GM18868 (cell line): ENCODE data around the gene ADH6.
"Not testable (repeated sequence)": the region's sequence is repeated elsewhere in the genome, so short reads cannot be mapped to it uniquely, and the experiment has no call there.

Experiments used
- ATAC-seq: cut with Tn5 transposase; IDR thresholded peaks from one replicate; pipeline ENCODE4 v1.9.1; 2021; ENCODE audit warnings: mild to moderate bottlenecking, moderate library complexity; ENCODE audit not compliant: unreplicated experiment

ADH6 gene

GRCh38 chr4:99219072-99219471 lies at the start of gene ADH6:
ADH6 (minus strand) TSS chr4:99219246; CDS start chr4:99219152, 94 bp downstream.
- ATAC-seq, result no peak

- ATAC-seq, result no peak
Observed at GRCh38 chr4:99264927-99265326, 45.9 kb upstream of the ADH6 start.

DNA sequence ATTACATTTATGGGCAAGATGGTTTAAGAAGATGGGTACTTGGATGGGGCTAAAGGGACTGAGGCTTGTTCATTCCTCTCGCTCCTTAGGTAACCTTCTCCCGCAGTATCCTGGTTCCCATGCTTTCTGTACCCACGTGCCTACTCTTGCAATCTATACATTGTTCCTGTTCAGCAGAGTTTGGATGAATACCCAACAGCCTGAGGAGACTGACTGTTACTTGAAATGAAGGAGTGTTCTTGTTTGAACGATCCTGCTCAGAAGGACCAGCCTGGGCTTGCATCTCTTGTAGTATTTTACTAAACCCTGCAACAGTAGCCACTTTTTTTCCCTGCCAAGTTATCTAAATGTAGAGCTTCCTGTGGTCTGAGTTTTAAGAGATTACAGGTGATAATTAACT lies 33.7 kb upstream of the ADH6 start:
- no peak for ATAC-seq

GRCh38 chr4:99248714-99249113 lies 29.7 kb upstream of the ADH6 start:
- no peak for ATAC-seq

GRCh38 chr4:99235955-99236354 lies 16.9 kb upstream of the ADH6 start:
- ATAC-seq, result no peak

DNA sequence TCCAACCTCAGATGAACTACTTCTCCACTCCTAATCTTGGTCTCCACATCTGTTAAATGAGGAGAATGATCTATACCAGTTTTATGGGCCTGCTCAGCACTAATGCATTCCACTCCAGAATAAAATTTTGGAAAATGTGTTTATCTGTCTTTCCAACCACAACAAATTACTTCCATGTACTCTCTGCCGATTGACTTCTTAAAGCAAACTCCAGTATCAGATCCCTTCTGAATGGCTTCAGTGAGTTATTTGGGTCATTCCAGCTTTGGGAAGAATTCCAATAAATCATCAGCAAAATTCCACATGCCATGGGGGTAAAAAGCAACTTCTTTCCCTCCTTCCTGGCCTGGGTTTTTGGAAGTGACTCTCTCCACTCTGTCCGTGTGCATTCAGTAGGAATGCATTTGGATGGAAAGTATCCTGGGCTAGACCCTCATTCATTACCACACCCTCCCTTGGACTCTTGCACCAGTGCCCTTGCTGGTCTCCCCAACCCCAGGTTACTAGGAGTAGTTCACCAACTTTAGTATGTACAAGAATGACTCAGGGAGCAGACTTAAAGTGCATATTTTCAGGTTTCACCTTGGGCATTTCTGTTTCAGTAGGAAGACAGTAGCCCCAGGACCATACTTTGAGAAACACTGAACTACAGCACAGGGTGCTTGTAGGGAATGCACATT lies 15.4 kb upstream of the ADH6 start:
- ATAC-seq, result no peak

DNA sequence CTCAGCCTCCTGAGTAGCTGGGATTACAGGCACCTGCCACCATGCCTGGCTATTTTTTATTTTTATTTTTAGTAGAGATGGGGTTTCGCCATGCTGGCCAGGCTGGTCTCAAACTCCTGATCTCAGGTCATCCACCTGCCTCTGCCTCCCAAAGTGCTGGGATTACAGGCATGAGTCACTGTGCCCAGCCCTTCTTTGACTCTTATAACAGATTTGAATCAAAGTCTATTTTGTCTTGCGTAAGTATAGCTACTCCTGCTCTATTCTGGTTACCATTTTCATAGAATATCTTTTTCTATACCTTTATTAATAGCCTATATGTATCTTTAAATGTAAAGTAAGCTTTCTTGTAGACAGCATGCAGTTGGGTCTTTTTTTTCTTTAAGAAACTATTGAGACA lies 14.4 kb upstream of the ADH6 start:
- not testable (repeated sequence) for ATAC-seq

GRCh38 chr4:99228706-99229105 lies 9.7 kb upstream of the ADH6 start:
- ATAC-seq, result not testable (repeated sequence)

DNA sequence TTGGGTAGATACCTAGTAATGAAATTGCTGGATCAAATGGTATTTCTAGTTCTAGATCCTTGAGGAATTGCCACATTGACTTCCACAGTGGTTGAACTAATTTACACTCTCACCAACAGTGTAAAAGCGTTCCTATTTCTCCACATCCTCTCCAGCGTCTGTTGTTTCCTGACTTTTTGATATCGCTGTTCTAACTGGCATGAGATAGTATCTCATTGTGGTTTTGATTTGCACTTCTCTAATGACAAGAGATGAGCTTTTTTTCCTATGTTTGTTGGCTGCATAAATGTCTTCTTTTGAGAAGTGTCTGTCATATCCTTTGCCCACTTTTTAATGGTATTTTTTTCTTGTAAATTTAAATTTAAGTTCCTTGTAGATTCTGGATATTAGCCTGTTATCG lies 8.6 kb upstream of the ADH6 start:
- ATAC-seq, result not testable (repeated sequence)

DNA sequence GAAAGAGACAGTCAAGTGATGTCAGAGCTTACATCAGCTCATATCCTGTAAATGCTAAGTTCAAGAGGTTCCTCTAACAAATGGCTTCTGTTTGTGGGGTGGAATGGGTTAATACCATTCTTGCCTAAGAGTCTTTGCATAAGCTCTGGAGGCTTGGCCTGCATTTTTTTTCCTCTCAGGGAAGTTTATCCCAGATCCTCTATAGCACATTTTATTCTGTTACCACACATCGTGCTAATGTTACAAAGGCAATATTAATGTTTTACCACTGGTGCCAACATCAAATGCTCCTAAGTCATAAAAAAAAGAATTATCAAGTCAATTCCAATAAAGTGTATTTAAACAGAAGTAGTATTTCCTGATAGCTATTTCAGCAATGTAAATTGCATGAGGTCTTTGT lies 2.9 kb upstream of the ADH6 start:
- no peak for ATAC-seq

GRCh38 chr4:99219479-99219878 lies 433 bp upstream of the ADH6 start:
- ATAC-seq, result peak; percentile 51

- no peak for ATAC-seq
Observed at GRCh38 chr4:99215521-99215920, 3.5 kb downstream of the ADH6 start.

GRCh38 chr4:99210789-99211188 lies 8.3 kb downstream of the ADH6 start:
- ATAC-seq, result no peak

DNA sequence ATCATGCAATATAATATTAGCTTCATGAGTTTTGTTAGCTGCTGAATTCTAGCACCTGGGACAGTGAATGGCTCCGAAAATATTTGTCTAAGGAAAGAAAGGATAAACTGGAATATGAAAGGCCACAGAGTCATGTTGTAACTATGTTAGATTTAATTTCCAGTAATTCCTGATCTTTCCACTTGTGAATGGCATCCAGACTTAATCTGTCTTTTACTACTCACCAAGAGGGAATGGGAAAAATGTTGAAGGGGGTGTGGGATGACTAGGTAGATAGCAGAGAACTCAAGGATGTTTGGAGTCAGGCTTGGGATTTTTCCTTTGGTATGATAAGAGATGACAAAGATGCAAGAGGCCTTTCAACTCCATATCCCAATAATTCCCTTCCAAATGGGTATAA lies 9.4 kb downstream of the ADH6 start:
- ATAC-seq, result no peak

DNA sequence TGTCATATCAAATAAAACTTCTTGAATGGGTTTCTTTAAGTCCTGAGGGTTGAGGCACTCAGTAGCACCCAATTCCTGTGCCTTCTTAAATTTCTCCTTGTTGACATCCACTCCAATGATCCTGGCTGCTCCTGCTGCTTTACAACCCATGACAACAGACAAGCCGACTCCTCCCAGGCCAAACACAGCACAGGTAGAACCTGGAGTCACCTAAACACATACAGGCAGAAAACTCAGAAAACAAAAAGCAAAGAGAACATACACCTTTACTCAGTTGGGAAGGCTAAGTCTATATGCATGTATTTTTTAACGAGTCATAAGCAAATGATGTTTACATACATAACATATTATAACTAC lies 10.3 kb downstream of the ADH6 start:
- no peak for ATAC-seq

DNA sequence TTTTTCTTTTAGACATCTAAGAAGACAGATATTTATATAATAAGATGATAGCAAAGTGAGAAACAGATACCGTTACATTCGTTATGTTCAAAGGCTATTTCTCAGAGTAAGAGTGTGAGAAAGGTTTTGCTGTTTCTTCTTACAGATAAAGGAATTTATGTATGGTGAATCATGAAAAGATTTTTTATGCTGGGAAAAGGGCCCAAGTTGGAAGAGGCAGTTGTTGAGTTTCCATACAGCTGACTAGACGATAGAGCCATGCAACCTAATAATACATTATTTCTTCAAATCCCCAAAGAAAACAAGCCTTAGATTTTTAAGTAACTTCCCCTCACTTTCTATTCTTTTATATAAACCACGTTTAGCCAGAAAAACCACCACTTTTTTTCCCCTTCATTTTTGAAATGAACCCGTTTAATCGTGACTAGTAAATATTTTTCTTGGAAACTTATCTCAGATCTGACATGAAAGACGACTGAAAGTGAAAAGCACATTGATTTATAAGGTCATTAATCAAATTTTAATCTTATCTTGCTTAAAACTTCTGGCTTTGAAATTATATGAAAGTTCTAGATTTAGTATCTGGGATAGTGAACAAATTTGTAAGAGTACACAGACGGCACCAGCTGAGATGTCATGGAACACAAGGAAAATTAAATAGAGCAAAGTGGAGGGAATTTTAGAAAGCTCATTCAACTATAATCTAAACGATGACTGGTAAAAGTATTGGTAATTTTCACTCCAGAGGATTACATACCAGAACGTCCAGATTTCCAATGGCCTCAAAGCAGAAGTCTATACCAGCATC lies 10.9 kb downstream of the ADH6 start:
- no peak for ATAC-seq

DNA sequence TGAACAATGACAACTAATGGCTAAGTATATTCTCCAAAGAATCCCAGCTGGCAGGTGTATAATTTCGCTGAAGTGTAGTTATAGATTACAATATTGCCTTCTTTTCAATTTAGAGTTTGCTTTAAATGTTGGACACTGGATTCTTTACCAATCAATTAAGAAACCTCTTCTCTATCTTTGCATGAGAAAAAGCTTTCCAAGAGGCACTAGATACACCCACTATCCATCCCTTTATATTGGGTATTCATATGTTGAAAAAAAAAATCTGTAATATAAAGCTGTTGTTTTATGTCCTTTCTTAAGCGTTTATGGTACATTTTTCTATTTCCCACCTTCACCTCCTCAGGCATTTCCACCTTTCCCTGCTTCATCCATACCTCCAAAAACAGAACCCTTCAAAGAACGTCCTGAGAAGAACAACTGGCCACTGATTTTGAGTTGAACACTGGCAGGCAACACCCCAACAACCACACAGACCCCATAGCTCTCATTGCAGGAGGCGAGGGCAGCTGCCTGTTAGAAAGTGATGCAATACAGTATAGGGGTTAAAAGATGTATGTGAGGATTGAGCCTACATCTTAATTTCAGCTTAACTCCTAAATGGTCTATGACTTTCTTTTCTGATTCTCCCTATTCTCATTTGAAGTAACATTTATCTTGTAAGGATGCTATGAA lies 11.8 kb downstream of the ADH6 start:
- ATAC-seq, result no peak

- no peak for ATAC-seq
Observed at GRCh38 chr4:99205153-99205979, 13.7 kb downstream of the ADH6 start.

DNA sequence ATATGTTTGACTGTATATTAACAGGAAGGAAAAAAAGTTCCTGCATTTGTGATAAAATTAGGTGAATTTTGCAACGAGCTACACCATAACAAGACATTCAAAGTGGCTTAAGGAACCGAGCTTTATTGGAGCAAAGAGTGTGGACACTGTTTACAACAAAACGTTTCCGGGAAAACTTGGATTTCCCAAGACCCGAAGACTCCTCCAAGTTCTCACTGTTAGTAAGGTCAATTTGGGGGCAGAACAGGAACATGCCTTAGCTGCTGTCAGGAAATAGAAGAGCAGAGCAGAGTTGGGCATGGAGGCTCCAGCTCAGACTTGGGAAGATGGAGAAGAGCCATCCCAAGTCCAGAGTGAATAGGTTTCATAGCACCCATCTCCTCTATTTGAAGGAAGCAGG lies 16.5 kb downstream of the ADH6 start:
- no peak for ATAC-seq

DNA sequence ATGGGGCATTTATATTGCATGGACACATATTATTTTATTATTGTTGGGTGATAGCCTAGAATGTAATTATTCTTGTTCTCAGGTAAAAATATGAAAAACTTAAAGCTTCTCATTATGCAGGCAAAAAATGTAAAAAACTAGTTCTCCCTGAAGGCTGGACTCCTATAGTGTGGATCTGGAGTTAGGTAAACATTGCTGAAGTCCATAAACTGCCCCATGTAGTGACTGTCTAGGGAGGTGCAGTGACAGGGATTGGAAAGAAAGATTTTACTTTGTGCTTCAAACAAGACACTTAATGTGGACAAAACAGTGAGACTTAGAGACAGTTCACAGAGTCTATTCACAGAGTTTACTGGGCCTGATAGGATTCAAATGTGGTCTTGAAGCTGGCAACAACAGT lies 17.0 kb downstream of the ADH6 start:
- ATAC-seq, result no peak

GRCh38 chr4:99201690-99202089 lies 17.4 kb downstream of the ADH6 start:
- no peak for ATAC-seq
